Gastroesophageal sphincter (tissue), 3 donors: ENCODE data around the gene SSBP2.

ENCODE experiments used
- EP300 ChIP-seq: sonication (generic); formaldehyde crosslinking; IDR thresholded peaks from one replicate; pipeline ENCODE4 v1.6.1; 2017; ENCODE audit warnings: antibody characterized with exemption, mild to moderate bottlenecking
- POLR2A ChIP-seq, 2 donors: fragments of 450-650 bp; IDR thresholded peaks; one replicate each; pipeline ENCODE4 v1.6.1; 2017; ENCODE audit warnings: antibody characterized with exemption in 2 of 2, mild to moderate bottlenecking in 2 of 2, moderate library complexity in 1 of 2
- TF ChIP-seq, protein P1 (sequence below), 4 experiments: fragments of 200-600 bp in 2 of 4; fragments of 450-650 bp in 2 of 4; sonication (generic) in 1 of 4; IDR thresholded peaks; one replicate each; pipeline ENCODE4 v1.5.1; 2017 to 2019; ENCODE audit warnings: antibody characterized with exemption in 4 of 4, mild to moderate bottlenecking in 2 of 4, moderate library complexity in 2 of 4

DNA sequence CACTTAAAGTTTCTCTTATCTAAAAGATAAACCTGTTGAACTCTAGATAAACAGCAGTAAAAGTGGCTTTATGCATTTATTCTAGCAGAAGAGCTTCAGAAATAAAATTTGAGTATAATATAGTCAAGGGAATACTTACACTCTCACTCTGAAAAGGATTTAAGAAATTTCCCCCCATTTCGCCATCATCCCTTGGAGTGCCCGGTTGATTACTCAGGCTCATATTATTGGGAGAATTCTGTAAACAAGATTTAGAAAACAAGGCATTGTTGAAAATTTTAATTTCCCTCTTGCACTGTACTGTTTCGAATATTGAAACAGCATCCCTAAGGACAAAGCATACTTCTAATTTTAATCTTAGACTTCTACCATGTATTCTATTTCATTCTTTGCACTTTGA is 322.5 kb downstream of the SSBP2 start:
- TF ChIP-seq POLR2A (IDR thresholded peaks at IDR 0.05) = no peak
- TF ChIP-seq, protein P1, sequence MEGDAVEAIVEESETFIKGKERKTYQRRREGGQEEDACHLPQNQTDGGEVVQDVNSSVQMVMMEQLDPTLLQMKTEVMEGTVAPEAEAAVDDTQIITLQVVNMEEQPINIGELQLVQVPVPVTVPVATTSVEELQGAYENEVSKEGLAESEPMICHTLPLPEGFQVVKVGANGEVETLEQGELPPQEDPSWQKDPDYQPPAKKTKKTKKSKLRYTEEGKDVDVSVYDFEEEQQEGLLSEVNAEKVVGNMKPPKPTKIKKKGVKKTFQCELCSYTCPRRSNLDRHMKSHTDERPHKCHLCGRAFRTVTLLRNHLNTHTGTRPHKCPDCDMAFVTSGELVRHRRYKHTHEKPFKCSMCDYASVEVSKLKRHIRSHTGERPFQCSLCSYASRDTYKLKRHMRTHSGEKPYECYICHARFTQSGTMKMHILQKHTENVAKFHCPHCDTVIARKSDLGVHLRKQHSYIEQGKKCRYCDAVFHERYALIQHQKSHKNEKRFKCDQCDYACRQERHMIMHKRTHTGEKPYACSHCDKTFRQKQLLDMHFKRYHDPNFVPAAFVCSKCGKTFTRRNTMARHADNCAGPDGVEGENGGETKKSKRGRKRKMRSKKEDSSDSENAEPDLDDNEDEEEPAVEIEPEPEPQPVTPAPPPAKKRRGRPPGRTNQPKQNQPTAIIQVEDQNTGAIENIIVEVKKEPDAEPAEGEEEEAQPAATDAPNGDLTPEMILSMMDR (IDR thresholded peaks at IDR 0.05) = no peak
- no peak for TF ChIP-seq EP300
